ENCODE data around the gene MRPS18B. TPM values are rescaled to one million over a fixed set of nuclear protein-coding genes. Genes with fewer than 3 reads are reported as not detected.
A peak's percentile ranks its signal among the peaks of the same experiment; 100 is the strongest.

MRPS18B gene
- polyA plus RNA-seq, 3 donors, result 18.8 to 52.4 (median 45.2) TPM

DNA sequence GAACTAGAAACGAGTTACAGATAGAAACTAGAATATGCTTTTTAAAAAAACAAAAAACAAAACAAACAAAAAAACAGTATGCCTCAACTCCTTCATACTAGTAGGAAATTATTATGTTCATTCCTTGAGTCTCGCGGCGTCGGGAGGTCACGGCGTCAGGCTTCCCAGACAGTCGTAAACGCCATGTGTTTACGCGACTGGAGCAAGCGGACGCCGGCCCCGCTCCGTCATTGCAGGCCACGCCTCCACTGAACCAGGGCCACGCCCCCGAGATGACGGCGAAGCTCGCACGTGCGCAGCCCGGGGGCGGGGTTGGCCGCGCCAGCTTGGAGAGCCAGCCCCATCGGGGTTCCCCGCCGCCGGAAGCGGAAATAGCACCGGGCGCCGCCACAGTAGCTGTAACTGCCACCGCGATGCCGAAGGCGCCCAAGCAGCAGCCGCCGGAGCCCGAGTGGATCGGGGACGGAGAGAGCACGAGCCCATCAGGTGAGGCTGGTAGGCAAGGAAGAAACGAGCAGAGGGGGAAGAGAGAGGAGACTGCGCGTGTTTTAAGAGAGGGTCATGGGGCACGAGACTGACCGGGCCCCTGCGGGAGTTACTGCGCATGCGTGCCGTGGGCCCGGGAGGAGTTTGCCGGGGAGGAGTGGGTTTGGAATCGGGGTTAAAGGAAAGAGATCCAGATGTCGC lies 46.4 kb upstream of the MRPS18B start, which contains the start of gene ABCF1:
Gene ABCF1, plus strand, starts transcription at position 368 of the 687 bp plus-strand sequence. Its CDS starts 46 bp downstream, at position 414.
- WGBS (ENCODE audit: insufficient coverage), result 0% methylated on average over 51 of the region's 59 CpGs

DNA sequence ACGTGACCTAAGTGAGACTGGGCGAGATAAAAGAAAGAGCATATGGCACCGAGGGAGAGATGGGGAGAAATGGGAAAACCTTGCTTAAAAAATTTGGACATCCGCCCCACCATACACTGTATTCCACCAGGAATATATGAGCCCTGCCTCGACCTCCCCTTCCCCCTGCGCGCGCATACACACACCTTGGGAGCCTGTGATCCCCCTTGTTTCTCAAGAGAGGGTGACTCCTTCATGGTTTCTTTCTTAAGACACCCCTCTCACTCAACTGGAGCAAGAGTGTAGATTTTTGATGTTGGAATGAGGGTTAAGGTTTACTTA lies 45.9 kb upstream of the MRPS18B start:
- Histone ChIP-seq H3K4me1 (ENCODE audit: control insufficient read depth in 1 of 2, insufficient read depth in 2 of 2, low read length in 2 of 2) (peaks cover 23 to 33% of the 10 kb centered on the region in 2 donors), H3K79me2 (ENCODE audit: insufficient read depth, low read length) (peaks cover 53% of the 10 kb centered on the region)

More for the DNA sequence above, 46.4 kb upstream of the MRPS18B start, which contains the start of gene ABCF1:
- Mint-ChIP-seq H3K27ac (peak within 1 kb of the TSS; percentile 98 to 100 (median 99)), H3K27me3 (ENCODE audit: low read depth in 3 of 3) (peaks cover 1 to 5% (median 3%) of the 10 kb centered on the region in 3 donors), H3K36me3 (peaks cover 11 to 21% of the 10 kb centered on the region in 2 donors), H3K9me3 (no peaks in the 10 kb centered on the region), H3K4me1 (peaks cover 40% of the 10 kb centered on the region), H3K4me3 (peak within 1 kb of the TSS; percentile 96 to 99)
- H2AFZ ChIP-seq (ENCODE audit: insufficient read depth, low read depth, low read length, poor library complexity, severe bottlenecking), result peak within 1 kb of the TSS; percentile 80
- H3K9me3 ChIP-seq (replicated peaks in 1 of 2; ENCODE audit: control insufficient read depth in 1 of 2, insufficient read depth in 1 of 2, low read length in 2 of 2), result no peaks in the 10 kb centered on the region
- peak within 1 kb of the TSS; percentile 83 for H3K9ac ChIP-seq (ENCODE audit: insufficient read depth, low read length, poor library complexity, severe bottlenecking)
- H3K27ac ChIP-seq (ENCODE audit: low read depth in 1 of 2, low read length in 2 of 2), result peak within 1 kb of the TSS; percentile 93 to 97
- H3K4me1 ChIP-seq (ENCODE audit: control insufficient read depth in 1 of 2, insufficient read depth in 2 of 2, low read length in 2 of 2), result peaks cover 23 to 33% of the 10 kb centered on the region in 2 donors
- no peaks in the 10 kb centered on the region for H3K27me3 ChIP-seq (ENCODE audit: control insufficient read depth in 2 of 2, insufficient read depth in 2 of 2, low read length in 2 of 2)
- intact Hi-C loops (cut with micrococcal nuclease), result loop anchor here (2.0 kb wide), 2 partner anchors 14 to 46 kb away; partner anchors contain the start of genes GNL1 (in 2 of the 2), PRR3 (in 2 of the 2), MRPS18B (in 1 of the 2) and PPP1R10 (in 1 of the 2)
- TF ChIP-seq, protein P1, sequence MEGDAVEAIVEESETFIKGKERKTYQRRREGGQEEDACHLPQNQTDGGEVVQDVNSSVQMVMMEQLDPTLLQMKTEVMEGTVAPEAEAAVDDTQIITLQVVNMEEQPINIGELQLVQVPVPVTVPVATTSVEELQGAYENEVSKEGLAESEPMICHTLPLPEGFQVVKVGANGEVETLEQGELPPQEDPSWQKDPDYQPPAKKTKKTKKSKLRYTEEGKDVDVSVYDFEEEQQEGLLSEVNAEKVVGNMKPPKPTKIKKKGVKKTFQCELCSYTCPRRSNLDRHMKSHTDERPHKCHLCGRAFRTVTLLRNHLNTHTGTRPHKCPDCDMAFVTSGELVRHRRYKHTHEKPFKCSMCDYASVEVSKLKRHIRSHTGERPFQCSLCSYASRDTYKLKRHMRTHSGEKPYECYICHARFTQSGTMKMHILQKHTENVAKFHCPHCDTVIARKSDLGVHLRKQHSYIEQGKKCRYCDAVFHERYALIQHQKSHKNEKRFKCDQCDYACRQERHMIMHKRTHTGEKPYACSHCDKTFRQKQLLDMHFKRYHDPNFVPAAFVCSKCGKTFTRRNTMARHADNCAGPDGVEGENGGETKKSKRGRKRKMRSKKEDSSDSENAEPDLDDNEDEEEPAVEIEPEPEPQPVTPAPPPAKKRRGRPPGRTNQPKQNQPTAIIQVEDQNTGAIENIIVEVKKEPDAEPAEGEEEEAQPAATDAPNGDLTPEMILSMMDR (IDR thresholded peaks at IDR 0.05), result no peak
- peaks cover 48% of the 10 kb centered on the region for H3K79me2 ChIP-seq (ENCODE audit: insufficient read depth, low read length)
- H3K36me3 ChIP-seq (replicated peaks in 1 of 2; ENCODE audit: control insufficient read depth in 1 of 2, insufficient read depth in 2 of 2, low read length in 2 of 2), result peaks cover 0 to 22% of the 10 kb centered on the region in 2 donors
- peak; percentile 95 to 98 (median 98) for DNase-seq
- H3K4me2 ChIP-seq (replicated peaks; ENCODE audit: extremely low read depth, low read length, poor library complexity, severe bottlenecking), result peak within 1 kb of the TSS; percentile 92
- H3K4me3 ChIP-seq (replicated peaks in 1 of 3; ENCODE audit: low read depth in 2 of 3, low read length in 3 of 3), result peak within 1 kb of the TSS; percentile 76 to 87 (median 79)
- peaks cover 46% of the 10 kb centered on the region for H4K20me1 ChIP-seq (ENCODE audit: insufficient read depth, low read length)

More for the DNA sequence above, 45.9 kb upstream of the MRPS18B start:
- Mint-ChIP-seq H3K9me3 (no peaks in the 10 kb centered on the region), H3K4me1 (peaks cover 40% of the 10 kb centered on the region), H3K27ac (peak overlapping the region; percentile 98 to 100 (median 99)), H3K36me3 (peaks cover 14 to 26% of the 10 kb centered on the region in 2 donors), H3K4me3 (peak overlapping the region; percentile 96 to 99), H3K27me3 (ENCODE audit: low read depth in 3 of 3) (peaks cover 1 to 5% (median 2%) of the 10 kb centered on the region in 3 donors)
- H2AFZ ChIP-seq (ENCODE audit: insufficient read depth, low read depth, low read length, poor library complexity, severe bottlenecking), result peak overlapping the region; percentile 74
- peak overlapping the region; percentile 83 for H3K9ac ChIP-seq (ENCODE audit: insufficient read depth, low read length, poor library complexity, severe bottlenecking)
- H3K4me2 ChIP-seq (replicated peaks; ENCODE audit: extremely low read depth, low read length, poor library complexity, severe bottlenecking), result peak overlapping the region; percentile 92
- no peaks in the 10 kb centered on the region for H3K9me3 ChIP-seq (replicated peaks in 1 of 2; ENCODE audit: control insufficient read depth in 1 of 2, insufficient read depth in 1 of 2, low read length in 2 of 2)
- DNase-seq, result no peak
- H4K20me1 ChIP-seq (ENCODE audit: insufficient read depth, low read length), result peaks cover 51% of the 10 kb centered on the region
- WGBS (ENCODE audit: insufficient coverage), result no CpG with 5 or more reads among the region's 8 CpGs
- H3K27ac ChIP-seq (ENCODE audit: low read depth in 1 of 2, low read length in 2 of 2), result peak overlapping the region; percentile 93 to 97
- no peaks in the 10 kb centered on the region for H3K27me3 ChIP-seq (ENCODE audit: control insufficient read depth in 2 of 2, insufficient read depth in 2 of 2, low read length in 2 of 2)
- intact Hi-C loops (cut with micrococcal nuclease), result loop anchor here (2.0 kb wide), 2 partner anchors 15 to 45 kb away; partner anchors contain the start of genes GNL1 (in 2 of the 2), PRR3 (in 2 of the 2), MRPS18B (in 1 of the 2) and PPP1R10 (in 1 of the 2)
- H3K4me3 ChIP-seq (replicated peaks in 1 of 3; ENCODE audit: low read depth in 2 of 3, low read length in 3 of 3), result peak overlapping the region; percentile 76 to 87 (median 79)
- TF ChIP-seq, protein P1 (IDR thresholded peaks at IDR 0.05), result no peak
- peaks cover 3 to 26% of the 10 kb centered on the region in 2 donors for H3K36me3 ChIP-seq (replicated peaks in 1 of 2; ENCODE audit: control insufficient read depth in 1 of 2, insufficient read depth in 2 of 2, low read length in 2 of 2)
